Thymus (tissue), 11 donors: Measurements from ENCODE around the gene FAM186B. TPM values are rescaled to one million over a fixed set of nuclear protein-coding genes. Genes with fewer than 3 reads are reported as not detected.
A peak's percentile ranks its signal among the peaks of the same experiment; 100 is the strongest.

Experiments used
- DNase-seq, 9 donors: peaks; one replicate each; pipeline ENCODE4 v3.0.0-alpha.2; 2013; ENCODE audit warnings: low spot score in 9 of 9, low read depth in 6 of 9, missing footprints in 1 of 9
- H3K27ac ChIP-seq, 2 donors: one replicate each; pipeline ENCODE4 v1.5.1; 2013; ENCODE audit warnings: control low read depth in 1 of 2, low read depth in 1 of 2, low read length in 1 of 2, mild to moderate bottlenecking in 1 of 2, moderate library complexity in 1 of 2
- H3K27me3 ChIP-seq, 2 donors: one replicate each; pipeline ENCODE4 v1.5.1; 2013; ENCODE audit warnings: low read length in 1 of 2; ENCODE audit not compliant: control insufficient read depth in 2 of 2, insufficient read depth in 1 of 2
- H3K36me3 ChIP-seq, 2 donors: one replicate each; pipeline ENCODE4 v1.5.1; 2013; ENCODE audit warnings: low read length in 1 of 2, mild to moderate bottlenecking in 1 of 2, moderate library complexity in 1 of 2; ENCODE audit not compliant: control insufficient read depth in 2 of 2, insufficient read depth in 2 of 2
- H3K4me1 ChIP-seq, 2 donors: one replicate each; pipeline ENCODE4 v1.5.1; 2013; ENCODE audit warnings: low read length in 2 of 2; ENCODE audit not compliant: control insufficient read depth in 2 of 2, insufficient read depth in 2 of 2
- H3K4me3 ChIP-seq, 2 donors: one replicate each; pipeline ENCODE4 v1.5.1; 2013; ENCODE audit warnings: low read length in 2 of 2, control low read depth in 1 of 2, mild to moderate bottlenecking in 1 of 2
- H3K9me3 ChIP-seq, 2 donors: one replicate each; pipeline ENCODE4 v1.5.1; 2013; ENCODE audit warnings: low read length in 1 of 2, mild to moderate bottlenecking in 1 of 2; ENCODE audit not compliant: control insufficient read depth in 2 of 2, insufficient read depth in 1 of 2
- WGBS: extraction: QIAGEN DNeasy Blood & Tissue Kit; methylation state at CpG from one replicate; pipeline ENCODE4 v1.1.7; 2013; 5-methylcytosine and 5-hydroxymethylcytosine counted together
- polyA plus RNA-seq: library from polyadenylated mRNA; stranded (reverse); fragments of 200-250 nt; gene quantifications from one replicate; pipeline ENCODE4 v1.2.3, GENCODE V29; 2013
- total RNA-seq: library from RNA; stranded (reverse); fragments of 120-200 nt; gene quantifications from one replicate; pipeline ENCODE4 v1.2.4, GENCODE V29; 2013
- donor health status: healthy.

The FAM186B gene
- total and polyA plus RNA-seq, 2 donors = 0.09 TPM

- H3K9me3 ChIP-seq = no peaks in the 10 kb centered on the region
- H3K4me1 ChIP-seq = peaks cover 0 to 6% of the 10 kb centered on the region in 2 donors
- DNase-seq = no peak
- H3K36me3 ChIP-seq = no peaks in the 10 kb centered on the region
- WGBS = 94% methylated on average over 3 of the region's 3 CpGs
- peaks cover 2 to 8% of the 10 kb centered on the region in 2 donors for H3K27me3 ChIP-seq
- H3K4me3 ChIP-seq = no peak overlapping the region
- H3K27ac ChIP-seq = no peak overlapping the region
These were observed 22.4 kb upstream of the FAM186B start for GRCh38 chr12:49627752-49628360.

- no peaks in the 10 kb centered on the region for H3K9me3 ChIP-seq
- H3K27ac ChIP-seq = no peak overlapping the region
- WGBS = 95% methylated on average over 1 of the region's 1 CpG
- peaks cover 8 to 16% of the 10 kb centered on the region in 2 donors for H3K4me1 ChIP-seq
- H3K36me3 ChIP-seq = no peaks in the 10 kb centered on the region
- peaks cover 2 to 10% of the 10 kb centered on the region in 2 donors for H3K27me3 ChIP-seq
- no peak overlapping the region for H3K4me3 ChIP-seq
- DNase-seq = no peak
These were observed 21.4 kb upstream of the FAM186B start for GRCh38 chr12:49626836-49627235.

GRCh38 chr12:49626169-49626835 lies 20.9 kb upstream of the FAM186B start:
- Histone ChIP-seq H3K27ac (no peak overlapping the region), H3K4me1 (peaks cover 12 to 21% of the 10 kb centered on the region in 2 donors), H3K9me3 (peaks cover 0 to 2% of the 10 kb centered on the region in 2 donors), H3K4me3 (no peak overlapping the region), H3K36me3 (no peaks in the 10 kb centered on the region), H3K27me3 (peaks cover 2 to 15% of the 10 kb centered on the region in 2 donors)
- DNase-seq = no peak
- 87% methylated on average over 6 of the region's 6 CpGs for WGBS

DNA sequence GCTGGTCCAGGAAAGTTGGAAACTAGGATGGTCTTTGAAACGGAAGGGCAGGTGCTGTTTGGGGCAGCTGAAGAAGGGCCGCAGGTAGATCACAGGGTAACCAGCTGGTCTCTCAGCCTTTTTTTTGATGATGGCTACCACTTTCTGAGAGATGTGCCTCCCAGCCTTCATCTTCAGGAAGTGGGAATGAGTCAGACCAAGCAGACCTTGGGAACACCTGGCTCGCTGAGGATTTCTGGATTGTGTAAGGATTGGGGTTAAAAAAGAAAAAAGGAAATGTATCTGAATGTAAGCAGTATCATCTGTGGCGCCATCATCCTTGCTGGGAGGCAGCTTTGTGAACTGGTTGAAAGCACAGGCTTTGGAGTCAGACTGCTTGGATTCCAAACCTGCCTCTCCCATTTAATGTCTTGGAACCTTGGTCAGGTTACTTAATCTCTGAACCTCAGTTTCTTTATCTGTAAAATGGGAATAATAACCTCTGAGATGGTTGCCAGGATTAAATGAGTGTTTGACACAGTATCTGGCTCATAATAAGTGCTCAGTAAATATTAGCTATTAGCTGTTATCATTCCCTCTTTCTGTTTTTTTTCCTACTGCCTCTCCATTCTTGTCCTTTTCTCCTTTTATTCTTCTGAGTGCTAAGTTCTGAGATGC lies 19.6 kb upstream of the FAM186B start:
- H3K4me1 ChIP-seq = peaks cover 12 to 25% of the 10 kb centered on the region in 2 donors
- H3K27ac ChIP-seq = no peak overlapping the region
- H3K36me3 ChIP-seq = no peaks in the 10 kb centered on the region
- peaks cover 0 to 2% of the 10 kb centered on the region in 2 donors for H3K9me3 ChIP-seq
- H3K4me3 ChIP-seq = no peak overlapping the region
- H3K27me3 ChIP-seq = peaks cover 4 to 26% of the 10 kb centered on the region in 2 donors
- WGBS = 76% methylated on average over 4 of the region's 4 CpGs
- no peak for DNase-seq

DNA sequence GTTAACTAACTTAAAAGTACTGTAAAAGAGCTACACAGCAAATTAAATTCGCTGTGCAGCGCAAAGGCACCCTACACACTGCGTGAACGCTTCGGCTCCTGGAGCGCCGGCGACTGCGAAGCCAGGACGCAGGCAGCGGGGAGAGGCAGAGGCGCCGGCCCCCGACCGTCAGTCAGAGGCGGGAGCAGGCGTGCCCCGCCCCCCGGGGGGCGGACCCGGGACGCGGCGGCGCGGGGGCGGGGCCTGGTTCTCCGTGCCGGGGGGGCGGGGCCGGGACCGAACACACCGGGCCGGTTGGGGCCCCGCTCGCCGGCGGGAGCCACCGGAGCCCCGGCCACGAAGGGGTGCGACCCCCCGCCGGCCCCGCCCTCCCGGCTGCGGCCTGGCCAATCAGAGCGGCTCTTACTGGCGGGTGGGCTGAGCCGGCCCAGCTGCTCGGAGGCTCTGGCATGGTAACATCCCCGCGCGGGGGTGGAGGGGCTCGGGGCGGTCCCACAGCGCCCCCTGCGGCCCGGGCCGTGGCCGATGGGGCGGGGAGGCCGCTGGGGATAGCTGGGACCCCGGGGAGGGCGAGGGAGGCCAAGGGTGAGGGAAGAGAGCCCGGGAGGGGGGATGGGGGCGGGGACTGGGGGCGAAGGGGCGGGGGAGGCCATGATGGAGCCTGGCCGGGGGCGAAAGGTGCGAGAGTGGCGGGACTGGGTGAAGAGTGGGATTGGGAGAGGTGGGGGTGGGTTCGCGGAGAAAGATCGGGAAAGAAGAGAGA lies 17.9 kb upstream of the FAM186B start, which contains the start of gene PRPF40B:
Gene PRPF40B, plus strand, starts transcription at position 420 of the 763 bp plus-strand sequence. Its CDS starts 30 bp downstream, at position 450.
- WGBS = 3% methylated on average over 76 of the region's 76 CpGs
- peak within 1 kb of the TSS; percentile 63 to 67 for H3K4me3 ChIP-seq
- peak in 8 of 9 donors; percentile 49 to 91 (median 75) for DNase-seq
- H3K36me3 ChIP-seq = no peaks in the 10 kb centered on the region
- H3K9me3 ChIP-seq = peaks cover 0 to 2% of the 10 kb centered on the region in 2 donors
- H3K4me1 ChIP-seq = peaks cover 12 to 25% of the 10 kb centered on the region in 2 donors
- H3K27ac ChIP-seq = peak within 1 kb of the TSS; percentile 64 to 89
- H3K27me3 ChIP-seq = peaks cover 4 to 39% of the 10 kb centered on the region in 2 donors

GRCh38 chr12:49622501-49623141 lies 17.2 kb upstream of the FAM186B start:
- H3K36me3 ChIP-seq = no peaks in the 10 kb centered on the region
- WGBS = under 1% methylated on average over 22 of the region's 22 CpGs
- H3K9me3 ChIP-seq = peaks cover 0 to 2% of the 10 kb centered on the region in 2 donors
- peak overlapping the region; percentile 38 to 89 for H3K27ac ChIP-seq
- H3K27me3 ChIP-seq = peaks cover 4 to 46% of the 10 kb centered on the region in 2 donors
- H3K4me1 ChIP-seq = peaks cover 12 to 25% of the 10 kb centered on the region in 2 donors
- peak in 8 of 9 donors; percentile 38 to 82 (median 52) for DNase-seq
- H3K4me3 ChIP-seq = peak overlapping the region; percentile 63 to 67

GRCh38 chr12:49621651-49622500 lies 16.4 kb upstream of the FAM186B start:
- peaks cover 0 to 2% of the 10 kb centered on the region in 2 donors for H3K9me3 ChIP-seq
- WGBS = 2% methylated on average over 33 of the region's 33 CpGs
- peaks cover 4 to 48% of the 10 kb centered on the region in 2 donors for H3K27me3 ChIP-seq
- peak overlapping the region; percentile 63 to 67 for H3K4me3 ChIP-seq
- H3K4me1 ChIP-seq = peaks cover 12 to 25% of the 10 kb centered on the region in 2 donors
- no peaks in the 10 kb centered on the region for H3K36me3 ChIP-seq
- peak overlapping the region in 1 of 2 donors; percentile 25 for H3K27ac ChIP-seq
- no peak for DNase-seq

DNA sequence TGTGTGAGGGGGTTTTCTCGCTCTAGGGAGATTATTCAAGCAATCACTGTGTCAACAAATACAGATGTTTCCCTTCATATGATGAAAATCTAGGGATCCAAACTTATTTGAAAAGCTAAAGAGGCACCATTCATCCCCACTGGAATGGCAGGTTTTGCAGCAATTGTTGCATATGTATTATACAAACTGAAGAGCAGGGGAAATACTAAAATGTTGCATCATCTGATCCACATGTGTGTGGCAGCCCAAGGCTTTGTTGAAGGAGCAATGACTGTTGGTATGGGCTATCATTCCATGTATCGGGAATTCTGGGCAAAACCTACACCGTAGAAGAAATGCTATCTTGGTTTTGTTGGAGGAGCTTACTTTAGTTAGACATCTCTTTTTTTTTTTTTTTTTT lies 13.8 kb upstream of the FAM186B start:
- peaks cover 2 to 52% of the 10 kb centered on the region in 2 donors for H3K27me3 ChIP-seq
- 99% methylated on average over 3 of the region's 3 CpGs for WGBS
- H3K36me3 ChIP-seq = no peaks in the 10 kb centered on the region
- peaks cover 0 to 5% of the 10 kb centered on the region in 2 donors for H3K9me3 ChIP-seq
- H3K4me1 ChIP-seq = peaks cover 12 to 25% of the 10 kb centered on the region in 2 donors
- H3K27ac ChIP-seq = no peak overlapping the region
- no peak overlapping the region for H3K4me3 ChIP-seq
- no peak for DNase-seq
